ENCODE measurements around the gene MAGOH.

DNA sequence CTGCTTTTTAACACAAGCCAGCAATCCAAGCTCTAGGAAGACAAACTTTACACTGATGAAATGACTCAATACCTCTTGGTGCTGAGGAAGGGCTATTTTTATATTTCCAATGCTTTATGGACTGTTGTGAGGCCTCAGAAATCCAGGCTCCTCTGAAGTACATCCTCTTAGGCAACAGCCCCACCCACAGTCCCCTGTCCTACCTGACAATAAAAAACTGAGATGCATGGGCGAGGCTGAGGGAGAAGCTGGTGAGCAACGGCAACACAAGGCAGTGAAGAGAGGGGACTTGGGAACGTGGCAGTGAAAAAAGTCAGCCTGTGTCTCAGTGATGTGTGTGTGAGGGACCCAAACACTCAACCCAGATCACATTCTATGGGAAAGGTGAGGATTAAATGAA is 51.8 kb downstream of the MAGOH start:
- TF ChIP-seq EZH2 (IDR thresholded peaks at IDR 0.05; ENCODE audit: low read length, missing control alignments), result no peak
- TF ChIP-seq, protein P1, sequence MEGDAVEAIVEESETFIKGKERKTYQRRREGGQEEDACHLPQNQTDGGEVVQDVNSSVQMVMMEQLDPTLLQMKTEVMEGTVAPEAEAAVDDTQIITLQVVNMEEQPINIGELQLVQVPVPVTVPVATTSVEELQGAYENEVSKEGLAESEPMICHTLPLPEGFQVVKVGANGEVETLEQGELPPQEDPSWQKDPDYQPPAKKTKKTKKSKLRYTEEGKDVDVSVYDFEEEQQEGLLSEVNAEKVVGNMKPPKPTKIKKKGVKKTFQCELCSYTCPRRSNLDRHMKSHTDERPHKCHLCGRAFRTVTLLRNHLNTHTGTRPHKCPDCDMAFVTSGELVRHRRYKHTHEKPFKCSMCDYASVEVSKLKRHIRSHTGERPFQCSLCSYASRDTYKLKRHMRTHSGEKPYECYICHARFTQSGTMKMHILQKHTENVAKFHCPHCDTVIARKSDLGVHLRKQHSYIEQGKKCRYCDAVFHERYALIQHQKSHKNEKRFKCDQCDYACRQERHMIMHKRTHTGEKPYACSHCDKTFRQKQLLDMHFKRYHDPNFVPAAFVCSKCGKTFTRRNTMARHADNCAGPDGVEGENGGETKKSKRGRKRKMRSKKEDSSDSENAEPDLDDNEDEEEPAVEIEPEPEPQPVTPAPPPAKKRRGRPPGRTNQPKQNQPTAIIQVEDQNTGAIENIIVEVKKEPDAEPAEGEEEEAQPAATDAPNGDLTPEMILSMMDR (conservative IDR thresholded peaks at IDR 0.05 in 1 of 2, IDR thresholded peaks at IDR 0.05 in 1 of 2; ENCODE audit: low read depth in 1 of 2, low read length in 2 of 2), result no peak
